ENCODE data around the gene ASAP2.

The ASAP2 gene

GRCh38 chr2:9410108-9410507, 203.5 kb downstream of the ASAP2 start:
- DNase-seq = no peak

- DNase-seq = no peak
Observed at GRCh38 chr2:9412781-9413180, 206.2 kb downstream of the ASAP2 start.

GRCh38 chr2:9415516-9416169, 209.0 kb downstream of the ASAP2 start:
- DNase-seq = no peak

- no peak for DNase-seq
Observed at GRCh38 chr2:9416267-9416961, 209.8 kb downstream of the ASAP2 start.

- DNase-seq = no peak
Observed at GRCh38 chr2:9416962-9417316, 210.3 kb downstream of the ASAP2 start.

GRCh38 chr2:9417725-9418124, 211.1 kb downstream of the ASAP2 start:
- no peak for DNase-seq

- DNase-seq = no peak
Observed at GRCh38 chr2:9418746-9419145, 212.1 kb downstream of the ASAP2 start.

- DNase-seq = no peak
Observed at GRCh38 chr2:9419541-9419940, 212.9 kb downstream of the ASAP2 start.

- no peak for DNase-seq
Observed at GRCh38 chr2:9420495-9420894, 213.9 kb downstream of the ASAP2 start.

- peak; percentile 49 for DNase-seq
Observed at GRCh38 chr2:9422321-9423099, 215.9 kb downstream of the ASAP2 start.

- DNase-seq = peak; percentile 97
Observed at GRCh38 chr2:9423100-9423921, 216.7 kb downstream of the ASAP2 start, which contains the start of the genes CPSF3 and ITGB1BP1. TSS of gene CPSF3 (plus strand) at chr2:9423654. CDS start at chr2:9423774, 120 bp downstream. TSS of gene ITGB1BP1 (minus strand) at chr2:9423528. CDS start at chr2:9418697, 4,831 bp downstream.

- DNase-seq = no peak
Observed at GRCh38 chr2:9423922-9424272, 217.3 kb downstream of the ASAP2 start.

- no peak for DNase-seq
Observed at GRCh38 chr2:9424447-9425164, 218.0 kb downstream of the ASAP2 start.

- no peak for DNase-seq
Observed at GRCh38 chr2:9428965-9429577, 222.5 kb downstream of the ASAP2 start.

GRCh38 chr2:9430316-9431293, 224.0 kb downstream of the ASAP2 start:
- no peak for DNase-seq

GRCh38 chr2:9434489-9434888, 227.9 kb downstream of the ASAP2 start:
- no peak for DNase-seq

GRCh38 chr2:9439536-9439935, 232.9 kb downstream of the ASAP2 start:
- DNase-seq = no peak

- no peak for DNase-seq
Observed at GRCh38 chr2:9440058-9440727, 233.6 kb downstream of the ASAP2 start.

- no peak for DNase-seq
Observed at GRCh38 chr2:9441556-9441955, 234.9 kb downstream of the ASAP2 start.

- DNase-seq = no peak
Observed at GRCh38 chr2:9443526-9443925, 236.9 kb downstream of the ASAP2 start.
